Adrenal gland (tissue), 12 donors: ENCODE results near the gene CCHCR1. TPM values are rescaled to one million over a fixed set of nuclear protein-coding genes. Genes with fewer than 3 reads are reported as not detected.
"Not testable (repeated sequence)": the region's sequence is repeated elsewhere in the genome, so short reads cannot be mapped to it uniquely, and the experiment has no call there.

ENCODE experiments used
- DNase-seq, 7 donors: peaks; one replicate each; pipeline ENCODE4 v3.0.0-alpha.2; 2019 to 2020
- H3K27ac ChIP-seq, 5 donors: fragments of 200-600 bp; sonication (generic) in 4 of 5; 1 replicate in 3 of 5; 2 replicates in 2 of 5; pipeline versions ENCODE4 v1.5.1 to v1.8.0; 2016 to 2020; ENCODE audit warnings: mild to moderate bottlenecking in 1 of 5
- H3K27me3 ChIP-seq: fragments of 200-600 bp; 2 replicates; pipeline ENCODE4 v1.8.0; 2021
- H3K36me3 ChIP-seq, 2 donors: fragments of 200-600 bp; replicated peaks in 1 of 2; 1 replicate in 1 of 2; 2 replicates in 1 of 2; pipeline versions ENCODE4 v1.5.1 to v1.8.0; 2018 to 2022
- H3K4me1 ChIP-seq, 2 donors: fragments of 200-600 bp; replicated peaks in 1 of 2; 1 replicate in 1 of 2; 2 replicates in 1 of 2; pipeline versions ENCODE4 v1.5.1 to v1.8.0; 2018 to 2021
- H3K4me3 ChIP-seq, 4 donors: fragments of 200-600 bp; sonication (generic) in 3 of 4; one replicate each; pipeline ENCODE4 v1.5.1; 2016 to 2018
- H3K9me3 ChIP-seq, 3 donors: fragments of 200-600 bp; sonication (generic) in 1 of 3; replicated peaks in 1 of 3; 1 replicate in 2 of 3; 2 replicates in 1 of 3; pipeline versions ENCODE4 v1.5.1 to v1.8.0; 2016 to 2021
- CTCF ChIP-seq, 6 experiments: fragments of 450-650 bp in 4 of 6; fragments of 200-600 bp in 2 of 6; sonication (generic) in 1 of 6; IDR thresholded peaks; 1 replicate in 5 of 6; 2 replicates in 1 of 6; pipeline versions ENCODE4 v1.5.1 to v1.8.0; 2016 to 2021; ENCODE audit warnings: antibody characterized with exemption in 6 of 6, mild to moderate bottlenecking in 2 of 6, moderate library complexity in 1 of 6
- POLR2A ChIP-seq, 2 donors: fragments of 450-650 bp; IDR thresholded peaks; one replicate each; pipeline ENCODE4 v1.6.1; 2017; ENCODE audit warnings: antibody characterized with exemption in 2 of 2, mild to moderate bottlenecking in 2 of 2, moderate library complexity in 1 of 2
- WGBS, 4 donors: extraction: QIAGEN DNeasy Blood & Tissue Kit in 2 of 4; methylation state at CpG; one replicate each; pipeline versions ENCODE4 v1.1.5 to v1.1.7; 2013 to 2017; 5-methylcytosine and 5-hydroxymethylcytosine counted together
- intact Hi-C, 2 donors: fragments of 100-400 bp; cut with DNase I; formaldehyde crosslinking; loops; one replicate each; pipeline versions ENCODE4 v1.14.1 to v1.15.0; 2022 to 2023
- polyA plus RNA-seq, 3 donors: library from polyadenylated mRNA; stranded (reverse); fragments of 200-250 nt in 2 of 3; fragments of 350-450 nt in 1 of 3; fragmentation: Illumina TruSeq in 1 of 3; extraction: RNeasy Lipid Tissue Mini Kit (QIAGEN cat#74804) in 1 of 3; gene quantifications; one replicate each; pipeline ENCODE4 v1.2.3, GENCODE V29; 2013 to 2014
- total RNA-seq, 9 donors: library from RNA; depleted of rRNA in 4 of 9; stranded (reverse); fragments of >200 nt in 4 of 9; fragments of 120-200 nt in 1 of 9; fragmentation: NEBNext Ultra II Directional in 1 of 9; extraction: Animal tissue kit (Norgen Biotek cat#: 25700) in 1 of 9; gene quantifications; one replicate each; pipeline versions ENCODE4 v1.1.0 to v1.2.4, GENCODE V29; 2013 to 2023
- donor health status: healthy with polysubstance abuse.
- donor health status: Bipolar disorder and iron deficiency.
- donor health status: DM: yes; HTN: yes; CAD: no.
- donor health status: DM: no; HTN: no; CAD: no.
- donor health status: DM: no; HTN: no; CAD: no.
- donor health status: DM: yes; HTN: yes; CAD: no.

CCHCR1 gene
- total and polyA plus RNA-seq, 12 donors: 4.5 to 27.4 (median 13.6) TPM

- H3K27ac ChIP-seq: no peak overlapping the region
- no peaks in the 10 kb centered on the region for H3K36me3 ChIP-seq
- H3K4me3 ChIP-seq: no peak overlapping the region
- intact Hi-C loops: loop anchor here in 1 of 2 donors (10.0 kb wide), 1 partner anchor 1034 kb away; no protein-coding TSS in a partner anchor
- no peaks in the 10 kb centered on the region for H3K4me1 ChIP-seq
- H3K9me3 ChIP-seq: no peaks in the 10 kb centered on the region
- WGBS, 4 donors: 88 to 92% (median 91%) methylated on average over 9 to 10 of the region's 10 CpGs
- TF ChIP-seq POLR2A (IDR thresholded peaks at IDR 0.05): no peak
- DNase-seq: no peak
- no peaks in the 10 kb centered on the region for H3K27me3 ChIP-seq
Observed at GRCh38 chr6:31170987-31171671, 13.5 kb upstream of the CCHCR1 start.

- no peaks in the 10 kb centered on the region for H3K9me3 ChIP-seq
- WGBS, 4 donors: 60 to 86% (median 68%) methylated on average over 3 to 9 of the region's 9 CpGs
- no peak for TF ChIP-seq POLR2A (IDR thresholded peaks at IDR 0.05)
- TF ChIP-seq CTCF (IDR thresholded peaks at IDR 0.05): no peak
- no peaks in the 10 kb centered on the region for H3K4me1 ChIP-seq
- H3K4me3 ChIP-seq: no peak within 1 kb of the TSS
- intact Hi-C loops: loop anchor here in 1 of 2 donors (10.0 kb wide), 1 partner anchor 1034 kb away; no protein-coding TSS in a partner anchor
- no peak within 1 kb of the TSS for H3K27ac ChIP-seq
- H3K27me3 ChIP-seq: no peaks in the 10 kb centered on the region
- no peaks in the 10 kb centered on the region for H3K36me3 ChIP-seq
- DNase-seq: no peak
Observed at GRCh38 chr6:31170600-31170881, 12.9 kb upstream of the CCHCR1 start, which contains the start of gene POU5F1. TSS of gene POU5F1 (minus strand) at chr6:31170682. CDS start at chr6:31170620, 62 bp downstream.

- H3K4me1 ChIP-seq, H3K27me3 ChIP-seq, H3K27ac ChIP-seq, H3K4me3 ChIP-seq, H3K9me3 ChIP-seq, DNase-seq, H3K36me3 ChIP-seq: not testable (repeated sequence)
- intact Hi-C loops: loop anchor here in 1 of 2 donors (10.0 kb wide), 1 partner anchor 1035 kb away; no protein-coding TSS in a partner anchor
- WGBS, 4 donors: 67 to 100% (median 76%) methylated on average over 1 to 23 of the region's 23 CpGs
Observed at GRCh38 chr6:31169858-31170599, 12.4 kb upstream of the CCHCR1 start.

- TF ChIP-seq POLR2A (IDR thresholded peaks at IDR 0.05): no peak
- TF ChIP-seq CTCF (IDR thresholded peaks at IDR 0.05): no peak
- Histone ChIP-seq H3K4me3 (no peak overlapping the region), H3K27ac (no peak overlapping the region), H3K27me3 (no peaks in the 10 kb centered on the region), H3K9me3 (no peaks in the 10 kb centered on the region), H3K36me3 (no peaks in the 10 kb centered on the region), H3K4me1 (no peaks in the 10 kb centered on the region)
- WGBS, 4 donors: 85 to 90% (median 87%) methylated on average over 10 of the region's 10 CpGs
- intact Hi-C loops: no loop called here
- no peak for DNase-seq
Observed at GRCh38 chr6:31169123-31169857, 11.7 kb upstream of the CCHCR1 start.

GRCh38 chr6:31168606-31169005 is 11.0 kb upstream of the CCHCR1 start:
- no peak overlapping the region for H3K27ac ChIP-seq
- no peak for DNase-seq
- no peak overlapping the region for H3K4me3 ChIP-seq
- TF ChIP-seq POLR2A (IDR thresholded peaks at IDR 0.05) (no peak), CTCF (IDR thresholded peaks at IDR 0.05) (no peak)
- H3K36me3 ChIP-seq: no peaks in the 10 kb centered on the region
- H3K4me1 ChIP-seq: no peaks in the 10 kb centered on the region
- no peaks in the 10 kb centered on the region for H3K9me3 ChIP-seq
- no peaks in the 10 kb centered on the region for H3K27me3 ChIP-seq
- intact Hi-C loops: no loop called here
- 60 to 83% (median 75%) methylated on average over 3 of the region's 3 CpGs for WGBS, 4 donors
